GM12873 (cell line): ENCODE results near the gene ATP6V0E1.

Source experiments
- TF ChIP-seq, protein P1 (sequence below): IDR thresholded peaks from 2 replicates; pipeline ENCODE4 v1.5.1; 2012; ENCODE audit warnings: low read depth, mild to moderate bottlenecking, moderate library complexity, low read length, control low read depth; ENCODE audit not compliant: insufficient read depth; ENCODE audit errors: missing control alignments

ATP6V0E1 gene

DNA sequence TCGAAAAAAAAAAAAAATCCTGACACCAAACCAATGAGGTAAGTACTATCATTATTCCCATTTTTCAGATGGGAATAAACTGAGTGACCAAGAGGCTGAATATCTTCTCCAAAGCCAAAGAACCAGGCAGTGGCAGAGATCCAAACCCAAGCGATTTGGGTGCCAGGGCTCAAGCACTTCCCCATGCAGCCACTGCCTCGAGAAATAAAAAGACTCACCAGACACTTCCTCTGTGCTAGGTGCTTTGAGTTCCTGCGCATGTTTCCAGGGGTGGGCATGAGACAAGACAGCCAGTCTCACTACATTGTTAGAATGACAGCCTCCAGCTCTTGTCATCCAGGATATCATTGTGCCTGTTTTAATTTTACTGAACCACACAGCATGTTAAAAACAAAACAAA, 26.6 kb upstream of the ATP6V0E1 start:
- TF ChIP-seq, protein P1, sequence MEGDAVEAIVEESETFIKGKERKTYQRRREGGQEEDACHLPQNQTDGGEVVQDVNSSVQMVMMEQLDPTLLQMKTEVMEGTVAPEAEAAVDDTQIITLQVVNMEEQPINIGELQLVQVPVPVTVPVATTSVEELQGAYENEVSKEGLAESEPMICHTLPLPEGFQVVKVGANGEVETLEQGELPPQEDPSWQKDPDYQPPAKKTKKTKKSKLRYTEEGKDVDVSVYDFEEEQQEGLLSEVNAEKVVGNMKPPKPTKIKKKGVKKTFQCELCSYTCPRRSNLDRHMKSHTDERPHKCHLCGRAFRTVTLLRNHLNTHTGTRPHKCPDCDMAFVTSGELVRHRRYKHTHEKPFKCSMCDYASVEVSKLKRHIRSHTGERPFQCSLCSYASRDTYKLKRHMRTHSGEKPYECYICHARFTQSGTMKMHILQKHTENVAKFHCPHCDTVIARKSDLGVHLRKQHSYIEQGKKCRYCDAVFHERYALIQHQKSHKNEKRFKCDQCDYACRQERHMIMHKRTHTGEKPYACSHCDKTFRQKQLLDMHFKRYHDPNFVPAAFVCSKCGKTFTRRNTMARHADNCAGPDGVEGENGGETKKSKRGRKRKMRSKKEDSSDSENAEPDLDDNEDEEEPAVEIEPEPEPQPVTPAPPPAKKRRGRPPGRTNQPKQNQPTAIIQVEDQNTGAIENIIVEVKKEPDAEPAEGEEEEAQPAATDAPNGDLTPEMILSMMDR, result no peak

DNA sequence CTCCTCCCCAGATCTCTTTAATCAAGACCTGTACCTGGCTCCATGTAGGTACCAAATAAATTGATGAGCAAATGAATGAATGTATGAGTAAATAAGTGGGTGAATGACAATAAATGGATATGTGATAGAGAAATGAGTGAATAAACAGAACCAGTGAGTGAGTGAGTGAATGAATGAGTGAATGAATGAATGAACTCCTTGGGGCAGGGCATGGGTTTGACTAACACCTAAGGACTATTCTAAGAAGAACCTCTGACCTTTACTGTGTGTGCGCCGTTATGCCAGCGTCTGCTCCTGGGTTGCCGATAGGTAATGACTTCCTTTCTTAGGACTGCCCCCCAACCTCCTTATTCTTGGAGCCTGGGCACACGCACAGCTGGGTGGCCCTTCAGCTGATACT, 26.1 kb upstream of the ATP6V0E1 start:
- TF ChIP-seq, protein P1, result no peak

DNA sequence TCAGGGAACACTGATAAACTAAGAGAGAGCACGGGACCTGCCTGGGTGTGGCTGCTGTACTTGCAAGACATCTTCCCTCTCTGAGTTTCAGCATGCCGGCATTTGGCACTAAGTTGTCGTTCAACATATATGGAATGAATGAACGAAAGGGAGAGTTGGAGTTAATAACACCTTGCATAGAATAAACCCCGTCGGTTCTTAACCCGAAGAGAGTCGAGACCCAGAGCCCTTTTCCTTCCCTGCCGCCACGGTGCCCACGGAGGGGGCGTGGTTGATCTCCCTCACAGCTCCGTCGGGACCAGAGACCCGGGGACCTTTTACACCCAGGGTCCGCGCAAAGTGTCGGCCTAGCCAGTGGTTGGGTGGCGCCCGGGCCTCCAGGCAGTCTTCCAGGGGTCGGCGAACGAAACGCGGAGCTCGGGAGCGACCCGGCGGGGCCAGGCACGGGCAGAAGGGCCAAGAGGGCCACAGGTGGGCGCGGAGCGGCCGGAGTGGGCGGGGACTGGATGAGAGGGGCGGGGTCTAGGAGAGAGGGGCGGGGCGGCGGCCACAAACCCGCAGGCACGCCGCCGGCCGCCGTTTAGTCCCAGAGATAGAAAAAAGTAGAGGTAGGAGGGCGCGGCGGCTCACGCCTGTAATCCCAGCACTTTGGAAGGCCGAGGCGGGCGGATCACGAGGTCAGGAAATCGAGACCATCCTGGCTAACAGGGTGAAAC, 25.1 kb upstream of the ATP6V0E1 start:
- TF ChIP-seq, protein P1, result no peak

DNA sequence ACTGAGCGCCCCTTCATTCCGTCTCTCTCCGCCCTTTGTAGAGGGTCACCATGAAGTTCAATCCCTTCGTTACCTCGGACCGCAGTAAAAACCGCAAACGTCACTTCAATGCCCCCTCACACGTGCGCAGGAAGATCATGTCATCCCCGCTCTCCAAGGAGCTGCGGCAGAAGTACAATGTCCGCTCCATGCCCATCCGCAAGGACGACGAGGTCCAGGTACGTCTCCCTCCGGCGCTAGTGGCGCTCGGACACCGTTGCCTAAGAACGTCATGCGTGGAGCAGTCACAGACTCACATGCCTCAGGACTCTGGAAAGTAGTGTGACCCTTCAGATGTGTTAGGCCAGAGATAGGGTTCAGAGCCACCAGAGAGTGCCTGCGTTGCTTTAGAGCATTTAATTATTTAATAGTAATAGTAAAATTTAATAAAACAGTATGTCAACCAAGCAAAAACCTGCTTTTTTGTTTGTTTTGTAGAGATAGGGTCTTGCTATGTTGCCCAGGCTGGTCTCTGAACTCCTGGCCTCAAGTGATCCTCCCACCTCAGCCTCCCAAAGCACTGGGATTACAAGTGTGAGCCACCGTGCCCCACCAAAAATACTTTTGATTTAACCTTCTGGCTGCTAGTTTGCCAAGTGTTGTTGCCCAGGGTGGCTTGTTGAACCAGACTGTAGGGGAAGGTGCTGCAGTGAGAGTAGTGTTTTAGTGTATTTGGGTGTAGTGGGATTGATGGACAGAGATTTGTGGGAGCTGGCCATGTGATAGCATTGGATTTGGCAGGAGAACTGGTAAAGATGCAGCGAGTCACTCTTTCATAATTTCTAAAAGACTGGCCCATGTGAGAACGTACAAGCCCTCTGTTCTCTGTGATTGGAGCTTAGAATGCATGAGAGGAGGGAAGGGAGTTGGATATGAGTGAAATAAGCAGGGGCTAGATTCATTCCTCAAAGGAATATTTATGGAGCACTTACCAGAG, 23.5 kb upstream of the ATP6V0E1 start:
- TF ChIP-seq, protein P1, result no peak

DNA sequence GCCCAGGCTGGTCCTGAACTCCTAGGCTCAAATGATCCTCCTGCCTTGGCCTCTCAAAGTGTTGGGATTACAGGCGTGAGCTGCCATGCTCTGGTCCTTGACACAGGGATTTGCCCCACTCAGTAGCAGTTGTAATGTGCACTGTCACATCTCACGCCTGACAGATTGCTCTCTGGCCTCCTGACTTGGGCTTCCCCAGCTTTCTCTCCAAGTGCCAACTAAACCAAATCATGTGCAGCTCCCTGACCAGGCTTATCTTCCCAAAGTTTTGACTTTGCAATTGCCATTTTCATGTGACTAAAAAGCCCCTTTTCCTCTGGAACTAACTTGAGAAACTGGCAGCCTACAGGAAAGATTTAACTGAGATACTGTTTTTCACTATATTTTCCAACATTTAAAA, 13.7 kb upstream of the ATP6V0E1 start:
- TF ChIP-seq, protein P1, result no peak

DNA sequence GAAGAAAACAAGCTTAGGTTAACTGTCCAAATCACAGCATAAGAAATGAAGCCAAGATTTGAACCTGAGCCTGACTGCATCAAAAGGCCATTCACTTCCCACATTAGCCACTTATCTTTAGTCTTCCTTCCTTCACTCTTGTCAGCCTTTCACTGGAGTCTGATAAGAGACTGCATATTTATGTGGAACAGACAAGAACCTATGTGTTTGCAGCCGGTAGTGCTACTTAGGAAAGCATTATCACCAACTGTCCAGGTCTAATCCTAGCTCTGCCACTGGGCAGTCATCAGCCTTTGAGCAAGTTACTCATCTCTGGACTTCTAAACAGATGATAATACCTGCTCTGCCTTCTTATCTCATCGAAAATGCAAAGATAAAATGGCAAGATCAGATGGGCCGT, 12.1 kb upstream of the ATP6V0E1 start:
- TF ChIP-seq, protein P1, result no peak

DNA sequence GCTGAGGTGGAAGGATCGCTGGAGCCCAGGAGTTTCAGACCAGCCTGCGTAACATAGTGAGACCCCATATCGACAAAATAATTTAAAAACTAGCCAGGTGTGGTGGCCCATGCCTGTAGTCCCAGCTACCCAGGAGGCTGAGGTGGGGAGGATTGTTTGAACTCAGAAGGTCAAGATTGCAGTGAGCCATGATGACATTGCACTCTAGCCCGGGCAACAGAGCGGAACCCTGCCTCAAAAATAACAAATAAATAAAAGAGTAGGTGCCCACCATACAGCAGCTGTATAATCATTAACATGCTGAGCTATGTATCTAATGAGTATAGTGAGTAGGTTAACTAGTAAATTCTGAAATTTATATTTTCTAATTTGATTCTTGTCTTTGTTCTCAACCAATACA, 11.0 kb upstream of the ATP6V0E1 start:
- TF ChIP-seq, protein P1, result no peak
